Activated T-helper 1 cell treated with anti-CD3 and anti-CD28 coated beads, Interleukin-2, amount 50 U/mL, for 16 hours (primary cell): Measurements from ENCODE around the gene HS3ST3B1.

Experiments
- DNase-seq, 2 donors: peaks; one replicate each; pipeline ENCODE4 v3.0.0-alpha.2; 2020; ENCODE audit warnings: low read depth in 1 of 2, low spot score in 1 of 2

Gene HS3ST3B1

GRCh38 chr17:14320734-14321475, 20.0 kb downstream of the HS3ST3B1 start:
- no peak for DNase-seq

GRCh38 chr17:14321476-14321949, 20.6 kb downstream of the HS3ST3B1 start:
- no peak for DNase-seq

- no peak for DNase-seq
These were observed 21.3 kb downstream of the HS3ST3B1 start for GRCh38 chr17:14321980-14322776.

DNA sequence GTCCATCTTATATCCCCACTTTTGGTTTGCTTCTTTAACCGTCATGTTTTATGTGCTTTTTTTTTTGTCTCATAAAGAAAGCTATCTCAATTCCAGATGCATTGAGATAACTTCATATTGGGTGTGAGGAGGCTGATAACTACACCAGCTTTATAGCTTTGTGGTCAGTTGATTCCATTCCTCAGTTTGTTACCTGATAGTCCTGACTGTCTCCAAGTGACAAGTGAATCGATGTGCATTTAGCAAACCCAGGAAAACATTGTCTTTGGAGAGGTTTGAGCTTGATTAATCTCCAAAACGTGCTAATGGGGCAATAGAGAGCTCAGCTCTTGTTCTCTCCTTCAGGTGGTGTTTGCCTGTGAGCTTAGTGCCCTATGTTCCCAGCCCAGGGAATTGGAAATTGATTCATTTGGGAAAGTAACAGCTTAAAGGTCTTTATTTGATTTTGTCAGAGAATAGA, 22.7 kb downstream of the HS3ST3B1 start:
- no peak for DNase-seq

DNA sequence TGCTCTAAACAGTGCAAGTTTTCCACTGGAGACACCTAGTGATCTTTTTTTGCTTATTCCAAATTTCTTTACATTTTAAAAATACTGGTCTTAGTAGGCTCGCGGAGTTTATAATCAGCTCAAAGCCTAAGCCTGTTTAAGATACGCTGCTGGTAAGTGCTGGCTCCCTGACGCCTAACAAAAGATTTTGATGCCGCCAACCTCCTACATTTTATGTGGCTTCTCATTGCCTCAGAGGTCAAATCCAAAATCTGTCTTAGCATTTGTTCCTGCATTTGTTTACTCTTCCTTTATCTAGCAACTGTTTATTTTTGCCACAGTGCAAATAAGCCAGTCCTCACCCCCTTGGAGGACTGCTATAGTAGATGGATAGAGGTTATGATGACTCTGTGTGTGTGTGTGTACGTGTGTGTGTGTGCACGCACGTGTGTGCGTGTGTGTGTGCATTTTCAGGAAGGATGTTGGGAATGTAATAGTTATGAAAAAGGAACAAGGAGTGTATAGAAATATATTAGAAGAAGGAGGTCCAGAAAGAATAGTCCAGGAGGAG, 24.8 kb downstream of the HS3ST3B1 start:
- DNase-seq, result no peak

- DNase-seq, result no peak
These were observed 29.1 kb downstream of the HS3ST3B1 start for GRCh38 chr17:14329900-14330491.

DNA sequence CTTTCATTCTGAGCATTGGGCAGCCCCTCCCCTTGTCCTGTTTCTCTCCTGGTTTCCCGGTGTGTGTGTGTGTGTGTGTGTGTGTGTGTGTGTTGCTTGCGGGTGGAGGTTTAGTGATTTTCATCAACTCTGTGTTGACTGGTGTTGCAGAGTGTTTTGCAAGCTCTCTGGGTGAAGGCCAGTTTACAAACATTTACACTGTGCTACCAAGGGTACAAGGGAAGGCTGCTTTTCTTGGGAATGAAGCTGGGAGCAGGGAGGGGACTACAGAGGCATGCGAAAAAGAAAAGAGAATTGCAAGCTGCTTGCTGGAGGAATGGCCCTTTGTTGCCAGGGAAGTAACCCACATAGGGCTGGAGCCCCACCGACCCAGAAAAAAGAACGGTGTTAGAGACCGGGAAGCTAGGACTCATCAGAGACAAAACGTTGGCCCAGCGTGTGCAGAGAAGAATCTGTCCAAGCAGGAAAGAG, 29.6 kb downstream of the HS3ST3B1 start:
- no peak for DNase-seq

- no peak for DNase-seq
These were observed 30.5 kb downstream of the HS3ST3B1 start for GRCh38 chr17:14331225-14331981.

- no peak for DNase-seq
These were observed 31.1 kb downstream of the HS3ST3B1 start for GRCh38 chr17:14331982-14332298.

DNA sequence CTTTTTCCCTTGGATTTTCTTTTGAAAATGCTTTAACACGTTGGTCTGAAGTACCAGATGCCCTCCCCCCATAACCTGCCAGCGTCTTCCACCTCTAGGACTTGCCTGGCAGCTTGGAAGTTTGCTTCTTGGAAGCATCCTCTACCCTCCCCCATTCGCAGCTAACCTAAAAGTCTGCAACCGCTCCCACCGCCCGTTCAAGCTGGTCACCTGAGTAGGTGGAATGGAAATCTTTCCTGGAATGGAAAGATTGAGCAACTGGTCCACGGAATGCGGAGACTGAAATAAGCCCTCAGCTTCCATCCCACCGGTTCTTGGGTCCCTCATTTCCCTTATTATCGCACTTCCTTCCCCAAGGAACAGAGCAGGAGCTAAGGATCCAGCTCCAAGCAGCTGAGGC, 31.4 kb downstream of the HS3ST3B1 start:
- no peak for DNase-seq

DNA sequence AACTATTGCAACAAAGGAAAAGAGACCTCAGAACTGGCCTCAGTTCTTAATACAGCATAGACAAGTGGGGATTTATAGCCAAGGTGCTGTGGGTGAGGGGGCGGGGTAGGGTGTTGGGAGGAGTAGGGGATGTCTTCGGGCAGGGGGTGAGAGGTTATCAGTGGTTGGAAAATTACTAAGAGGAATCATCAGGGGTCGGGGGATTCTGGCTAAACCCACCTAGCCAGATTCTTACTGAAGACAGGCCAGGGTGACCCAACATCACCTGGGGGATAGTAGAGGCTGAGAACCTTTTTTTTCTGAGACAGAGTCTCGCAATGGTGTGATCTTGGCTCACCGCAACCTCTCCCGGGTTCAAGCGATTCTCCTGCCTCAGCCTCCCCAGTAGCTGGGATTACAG, 32.6 kb downstream of the HS3ST3B1 start:
- DNase-seq, result no peak

DNA sequence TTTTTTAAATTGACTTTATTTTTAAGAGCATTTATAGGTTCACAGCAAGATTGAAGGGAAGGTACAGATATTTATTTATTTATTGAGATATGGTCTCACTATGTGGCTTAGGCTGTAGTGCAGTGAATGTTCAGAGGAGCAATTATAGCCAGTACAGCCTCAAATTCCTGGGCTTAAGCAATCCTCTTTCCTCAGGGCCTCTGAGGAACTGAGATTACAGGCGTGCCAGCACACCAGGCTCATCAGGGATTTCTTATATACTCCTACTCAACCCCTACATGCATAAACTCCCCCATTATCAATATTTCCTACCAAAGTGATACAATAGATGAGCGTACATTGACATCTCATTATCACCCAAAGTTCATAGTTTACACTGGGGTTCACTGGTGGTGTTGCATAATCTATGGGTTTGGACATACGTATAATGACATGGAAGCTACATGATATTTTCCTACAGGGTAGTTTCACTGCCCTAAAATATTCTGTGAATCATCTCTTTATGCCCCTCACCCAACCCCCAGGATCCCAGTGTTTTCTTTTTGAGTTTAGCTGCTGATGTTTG, 33.5 kb downstream of the HS3ST3B1 start:
- DNase-seq, result no peak

GRCh38 chr17:14334919-14335318, 34.0 kb downstream of the HS3ST3B1 start:
- no peak for DNase-seq

DNA sequence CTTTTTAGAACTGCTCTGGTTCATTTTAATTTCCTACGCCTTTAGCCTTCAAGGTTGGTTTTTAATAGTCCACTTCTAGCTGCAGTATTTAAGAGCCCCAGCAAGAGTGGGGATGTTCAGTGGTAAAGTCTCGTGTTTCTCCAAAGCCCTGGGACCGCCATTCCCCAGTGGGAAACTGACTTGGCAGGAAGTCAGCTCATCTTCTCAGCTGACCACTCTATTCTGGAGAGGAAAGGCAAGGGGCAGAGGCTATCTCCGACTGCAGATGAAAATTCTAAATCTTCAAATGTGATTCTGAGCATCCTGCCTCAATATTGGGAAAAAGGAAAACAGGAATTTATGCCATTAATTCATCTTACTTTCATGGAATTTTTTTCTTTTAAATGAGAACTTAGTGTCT, 35.5 kb downstream of the HS3ST3B1 start:
- no peak for DNase-seq

DNA sequence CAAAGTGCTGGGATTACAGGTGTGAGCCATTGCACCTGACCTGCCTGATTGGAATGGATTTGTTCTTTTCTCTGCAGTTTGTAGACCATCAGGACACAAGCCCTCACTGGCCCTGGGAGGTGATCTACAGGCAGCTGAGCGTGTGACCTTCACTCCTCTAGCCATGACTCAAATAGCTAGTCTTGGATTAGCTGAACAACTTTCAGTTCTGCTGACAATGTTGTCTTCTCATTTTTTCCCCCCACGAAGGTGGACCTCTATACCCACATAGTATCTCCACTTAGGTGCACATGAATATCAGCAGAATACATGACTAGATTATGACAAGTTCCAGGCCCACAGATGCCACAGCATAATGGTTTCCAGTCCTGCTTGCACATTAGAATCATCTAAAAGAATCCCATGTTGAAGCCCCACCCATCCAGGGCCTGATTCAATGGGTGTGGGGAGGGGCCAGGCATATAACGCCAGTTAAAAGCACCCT, 36.8 kb downstream of the HS3ST3B1 start:
- DNase-seq, result peak in 1 of 2 donors; percentile 22

- DNase-seq, result no peak
These were observed 40.2 kb downstream of the HS3ST3B1 start for GRCh38 chr17:14340857-14341754.

- DNase-seq, result no peak
These were observed 41.0 kb downstream of the HS3ST3B1 start for GRCh38 chr17:14341866-14342265.

- no peak for DNase-seq
These were observed 45.9 kb downstream of the HS3ST3B1 start for GRCh38 chr17:14346801-14347200.

DNA sequence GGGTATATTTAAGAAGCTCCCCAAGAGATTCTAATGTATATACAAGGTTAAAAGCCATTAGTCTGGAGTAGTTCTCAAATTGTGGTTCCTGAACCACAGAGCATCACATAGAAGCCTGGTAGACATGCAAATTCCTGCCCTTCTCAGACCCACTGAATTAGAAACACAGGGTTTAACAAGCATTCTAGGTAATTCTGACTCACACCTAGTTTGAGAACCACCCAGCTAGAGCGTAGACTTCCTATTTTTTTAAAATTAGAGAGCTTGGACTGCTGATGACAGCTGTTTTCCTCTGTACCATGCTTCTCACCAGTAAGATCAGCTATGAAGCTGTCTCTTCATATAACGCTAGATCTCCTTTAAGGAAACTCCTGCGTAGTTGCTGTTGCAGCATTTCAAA, 50.6 kb downstream of the HS3ST3B1 start:
- no peak for DNase-seq
